GM15510 (cell line): ENCODE results near the gene KDM1B.

Experiments used
- POLR2A ChIP-seq: IDR thresholded peaks from 3 replicates; pipeline ENCODE4 v1.6.1; 2011; ENCODE audit warnings: borderline replicate concordance; ENCODE audit not compliant: insufficient read length; ENCODE audit errors: extremely low read depth

The KDM1B gene, protein sequence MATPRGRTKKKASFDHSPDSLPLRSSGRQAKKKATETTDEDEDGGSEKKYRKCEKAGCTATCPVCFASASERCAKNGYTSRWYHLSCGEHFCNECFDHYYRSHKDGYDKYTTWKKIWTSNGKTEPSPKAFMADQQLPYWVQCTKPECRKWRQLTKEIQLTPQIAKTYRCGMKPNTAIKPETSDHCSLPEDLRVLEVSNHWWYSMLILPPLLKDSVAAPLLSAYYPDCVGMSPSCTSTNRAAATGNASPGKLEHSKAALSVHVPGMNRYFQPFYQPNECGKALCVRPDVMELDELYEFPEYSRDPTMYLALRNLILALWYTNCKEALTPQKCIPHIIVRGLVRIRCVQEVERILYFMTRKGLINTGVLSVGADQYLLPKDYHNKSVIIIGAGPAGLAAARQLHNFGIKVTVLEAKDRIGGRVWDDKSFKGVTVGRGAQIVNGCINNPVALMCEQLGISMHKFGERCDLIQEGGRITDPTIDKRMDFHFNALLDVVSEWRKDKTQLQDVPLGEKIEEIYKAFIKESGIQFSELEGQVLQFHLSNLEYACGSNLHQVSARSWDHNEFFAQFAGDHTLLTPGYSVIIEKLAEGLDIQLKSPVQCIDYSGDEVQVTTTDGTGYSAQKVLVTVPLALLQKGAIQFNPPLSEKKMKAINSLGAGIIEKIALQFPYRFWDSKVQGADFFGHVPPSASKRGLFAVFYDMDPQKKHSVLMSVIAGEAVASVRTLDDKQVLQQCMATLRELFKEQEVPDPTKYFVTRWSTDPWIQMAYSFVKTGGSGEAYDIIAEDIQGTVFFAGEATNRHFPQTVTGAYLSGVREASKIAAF

DNA sequence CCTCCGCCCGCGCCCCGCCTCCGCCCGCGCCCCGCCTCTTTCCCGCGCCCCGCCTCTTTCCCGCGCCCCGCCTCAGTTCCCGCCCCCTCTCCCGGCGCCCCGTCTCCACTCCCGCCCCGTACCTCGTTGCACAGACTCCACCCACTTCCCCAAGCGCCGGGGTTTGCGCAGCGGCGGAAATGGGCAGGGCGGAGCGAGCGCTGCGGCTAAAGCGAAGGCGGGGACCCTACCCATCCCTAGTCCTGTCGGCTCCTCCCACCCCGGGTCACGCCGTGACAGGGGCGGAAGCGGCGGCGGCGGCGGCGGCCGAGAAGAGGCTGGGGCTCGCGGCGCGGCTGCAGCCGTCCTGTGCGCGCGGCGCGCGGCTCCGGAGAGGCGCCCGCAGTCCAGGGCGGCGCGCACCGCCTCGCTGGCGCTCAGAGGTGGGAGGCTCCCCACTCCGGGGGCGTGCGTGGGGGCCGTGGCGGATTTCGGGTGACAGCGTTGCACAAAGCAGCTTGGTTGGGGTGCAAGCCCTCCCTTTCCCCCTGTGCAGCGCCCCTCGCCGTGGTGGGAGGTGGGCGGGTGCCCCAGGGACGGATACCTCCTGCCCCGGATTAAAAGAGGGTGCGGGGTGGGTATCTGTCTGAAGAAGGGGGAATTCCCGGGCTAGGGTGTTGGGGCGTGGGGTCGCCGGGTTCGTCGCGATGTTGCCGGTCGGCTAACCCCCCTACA lies at the start of gene KDM1B:
KDM1B (plus strand) TSS at position 273 of the 714 bp plus-strand sequence. CDS start 4,474 bp downstream, outside the sequence.
- TF ChIP-seq POLR2A, result peak; percentile 70

DNA sequence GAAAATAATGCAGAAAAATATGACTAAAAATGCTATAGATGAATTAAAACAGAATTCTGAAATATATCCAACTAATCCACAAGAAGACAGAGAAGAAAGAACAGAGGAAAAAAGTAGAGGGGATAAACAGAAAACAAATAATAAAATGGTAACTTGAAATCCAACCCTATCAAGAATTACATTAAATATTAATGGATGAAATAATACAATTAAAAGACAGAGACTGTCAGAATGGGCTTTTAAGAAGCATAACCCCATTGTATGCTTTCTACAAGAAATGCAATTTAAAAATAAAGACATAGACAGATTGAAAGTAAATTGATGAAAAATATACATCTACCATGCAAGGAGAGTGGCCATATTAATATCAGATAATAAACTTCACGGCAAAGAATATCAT lies 48.2 kb upstream of the KDM1B start:
- no peak for TF ChIP-seq POLR2A

DNA sequence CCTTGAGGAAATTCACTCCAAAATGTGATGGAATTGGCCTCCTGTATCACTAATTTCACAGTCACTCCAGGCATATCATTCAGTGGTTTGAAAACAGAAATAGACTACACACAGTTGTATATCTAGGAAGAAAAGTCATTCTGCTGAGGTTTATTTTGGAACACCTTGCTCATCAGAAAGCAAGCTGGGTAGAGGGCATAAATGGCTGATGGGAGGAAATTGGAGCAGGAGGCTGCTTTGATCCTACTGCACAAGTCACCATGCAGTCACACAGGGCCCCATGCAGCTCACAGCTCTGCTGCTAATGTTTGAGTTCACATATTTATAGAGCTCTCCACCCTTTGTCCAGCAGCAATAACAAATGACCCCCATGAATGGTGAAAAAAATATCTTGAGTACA lies 45.1 kb upstream of the KDM1B start:
- TF ChIP-seq POLR2A, result no peak

DNA sequence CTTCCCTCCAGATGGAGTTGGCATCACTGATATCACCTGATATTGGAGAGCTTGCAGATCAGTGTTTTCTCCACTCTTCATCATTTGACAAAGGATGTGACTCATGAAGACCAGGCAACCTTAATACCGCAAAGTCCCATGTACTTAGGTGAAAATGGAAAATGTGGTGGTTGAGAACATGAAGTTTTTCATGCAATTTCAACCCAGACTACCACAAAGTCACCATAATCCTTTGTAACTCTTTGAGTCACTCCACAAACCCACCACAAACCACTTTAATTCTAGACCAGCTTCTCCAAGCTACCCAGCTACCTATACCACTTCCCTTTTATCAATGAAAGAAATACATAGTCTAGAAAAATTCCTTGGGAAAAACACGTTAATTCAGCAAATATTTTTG lies 39.9 kb upstream of the KDM1B start:
- no peak for TF ChIP-seq POLR2A

DNA sequence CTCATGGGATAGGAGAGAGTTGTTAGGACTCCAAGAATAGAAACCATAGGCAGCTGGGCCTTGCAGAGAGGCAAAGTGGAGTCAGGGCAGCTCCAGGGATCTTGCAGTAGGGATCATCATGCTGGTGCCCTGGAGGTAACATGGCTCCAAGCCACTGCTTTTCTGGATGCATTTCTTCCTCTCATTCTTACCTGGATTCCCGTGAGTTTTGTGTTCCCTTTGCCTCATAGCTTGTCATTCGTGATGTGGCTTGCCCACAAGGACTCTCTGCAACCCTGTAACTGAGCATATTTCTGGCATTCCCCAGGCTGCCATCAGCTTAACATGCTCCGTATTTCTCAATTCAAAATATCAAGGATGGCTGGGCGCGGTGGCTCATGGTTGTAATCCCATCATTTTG lies 38.1 kb upstream of the KDM1B start:
- no peak for TF ChIP-seq POLR2A

DNA sequence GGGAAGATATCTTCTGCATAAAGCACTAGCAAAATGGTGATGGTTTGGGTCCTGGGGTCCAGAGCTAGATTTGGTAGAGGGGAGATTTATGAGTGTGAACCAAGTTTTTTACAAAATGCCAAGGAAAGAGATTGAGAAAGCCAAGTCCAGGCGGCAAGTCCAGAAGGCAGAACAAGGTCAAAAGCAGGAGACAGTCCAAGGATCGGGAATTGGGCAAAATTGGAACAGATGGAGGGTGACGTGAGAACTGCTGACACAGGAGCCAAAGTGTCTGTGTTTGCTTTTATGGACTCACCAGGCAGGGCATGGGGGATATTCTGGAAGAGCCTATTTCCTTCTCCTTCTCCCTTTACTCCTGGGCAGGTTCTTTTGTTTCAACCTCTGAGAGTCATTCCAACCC lies 36.9 kb upstream of the KDM1B start:
- TF ChIP-seq POLR2A, result no peak

DNA sequence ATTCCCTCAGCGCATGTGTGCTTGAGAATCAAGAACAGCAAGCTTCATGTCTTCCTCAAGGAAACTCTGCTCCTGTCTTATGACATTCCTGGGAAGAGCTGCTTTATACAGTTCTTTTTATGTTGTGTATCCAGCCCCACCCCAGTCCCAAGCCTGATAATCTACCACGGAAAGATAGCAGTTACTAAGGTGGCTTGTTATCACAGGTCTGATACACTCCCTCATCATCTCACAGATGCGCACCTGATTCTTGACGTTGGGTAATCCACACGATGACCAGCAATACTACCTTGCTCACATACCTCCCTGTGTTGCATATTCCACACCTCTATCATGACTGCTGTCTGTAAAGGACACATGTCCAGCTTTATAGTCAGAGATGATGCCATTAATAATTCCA lies 36.0 kb upstream of the KDM1B start:
- no peak for TF ChIP-seq POLR2A

DNA sequence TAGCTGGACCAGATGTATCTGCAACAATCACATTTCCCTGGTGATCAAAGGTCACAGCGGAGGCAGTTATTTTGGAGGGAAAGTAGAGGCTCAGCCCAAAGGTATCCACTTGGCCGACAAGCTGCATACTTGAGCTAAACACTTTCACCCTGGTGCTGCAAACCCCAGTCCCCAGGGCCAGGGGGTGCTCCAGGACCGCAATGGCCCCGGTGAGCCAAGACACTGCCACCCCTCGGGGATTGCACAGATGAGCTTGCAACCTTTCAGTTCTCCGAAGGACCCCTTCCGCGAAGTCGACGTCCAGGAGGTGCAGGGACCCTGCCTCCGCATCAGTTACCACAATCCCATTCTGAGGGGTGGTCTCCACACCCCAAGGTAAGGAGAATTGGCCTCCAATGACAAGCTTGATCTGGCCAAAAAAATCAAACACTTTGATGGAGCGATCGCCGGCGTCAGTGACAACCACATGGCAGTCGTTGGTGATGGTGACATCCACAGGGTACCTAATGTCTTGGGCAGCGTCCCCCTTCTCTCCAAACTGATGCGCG lies 33.6 kb upstream of the KDM1B start:
- TF ChIP-seq POLR2A, result no peak

DNA sequence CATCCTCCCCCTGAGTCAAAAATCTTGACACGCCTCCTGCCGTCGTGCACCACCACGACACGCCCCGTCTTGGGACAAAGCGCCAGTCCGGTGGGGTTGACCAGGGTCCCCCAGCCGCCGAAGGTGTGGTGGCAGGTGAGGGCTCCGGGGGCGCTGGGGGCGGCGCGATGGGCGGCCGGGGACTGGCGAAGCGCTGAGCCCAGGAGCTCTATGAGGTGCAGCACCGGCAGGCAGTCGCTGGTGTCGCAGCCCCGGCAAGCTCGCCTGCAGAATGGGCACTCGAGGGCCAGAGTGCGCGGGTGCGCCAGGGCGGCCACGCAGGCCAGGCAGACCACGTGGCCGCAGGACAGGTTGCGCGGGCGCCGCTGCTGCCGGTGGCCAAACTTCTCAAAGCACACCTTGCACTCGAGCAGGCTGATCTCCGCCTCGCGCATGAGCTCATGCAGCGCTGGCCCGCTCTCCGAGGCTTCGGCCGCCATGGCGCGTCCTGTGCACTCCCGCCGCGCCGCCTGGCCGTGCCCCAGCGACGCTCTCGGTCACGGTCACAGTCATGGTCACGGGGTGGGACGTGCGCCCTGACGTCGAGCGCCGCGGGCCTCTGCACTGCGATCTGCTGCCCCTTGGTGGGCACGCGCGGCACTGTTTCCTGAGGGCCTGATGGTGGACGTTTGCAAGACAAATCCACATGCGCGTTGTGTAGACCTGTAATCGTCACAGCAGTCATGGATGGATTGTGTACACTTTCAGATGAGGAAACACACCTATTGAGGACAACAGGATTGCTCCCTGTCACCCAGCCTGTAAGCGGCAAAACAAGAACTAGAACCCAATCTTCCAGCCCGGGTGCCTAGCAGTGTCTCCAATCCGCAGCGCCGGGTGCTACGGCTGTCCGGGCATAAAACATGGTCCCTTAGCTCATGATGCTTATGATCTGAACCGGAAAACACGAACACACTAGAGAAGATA lies 32.8 kb upstream of the KDM1B start, which contains the start of gene NHLRC1:
NHLRC1 (minus strand) TSS at position 550 of the 966 bp plus-strand sequence; CDS start at position 479, 71 bp downstream.
- TF ChIP-seq POLR2A, result peak; percentile 23

DNA sequence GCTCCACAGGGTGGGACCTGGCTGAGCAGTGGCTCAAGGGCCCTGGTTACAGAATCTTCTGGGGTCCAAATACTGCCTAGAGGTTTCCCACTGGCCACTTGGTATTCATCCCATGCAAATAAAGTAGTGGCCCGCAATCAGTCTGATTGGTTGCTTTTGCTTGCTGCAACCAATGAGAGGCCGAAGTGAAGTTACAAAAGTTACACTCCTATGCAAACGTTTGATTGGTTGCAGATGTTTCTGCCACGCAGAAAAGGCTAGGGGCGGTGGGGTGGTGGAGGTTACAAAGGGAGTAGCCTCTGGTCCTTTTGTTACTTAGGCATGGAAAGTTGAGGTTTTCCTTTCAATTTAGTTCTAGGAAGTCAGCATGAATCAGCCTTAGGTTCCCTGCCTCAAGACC lies 29.1 kb upstream of the KDM1B start:
- no peak for TF ChIP-seq POLR2A

DNA sequence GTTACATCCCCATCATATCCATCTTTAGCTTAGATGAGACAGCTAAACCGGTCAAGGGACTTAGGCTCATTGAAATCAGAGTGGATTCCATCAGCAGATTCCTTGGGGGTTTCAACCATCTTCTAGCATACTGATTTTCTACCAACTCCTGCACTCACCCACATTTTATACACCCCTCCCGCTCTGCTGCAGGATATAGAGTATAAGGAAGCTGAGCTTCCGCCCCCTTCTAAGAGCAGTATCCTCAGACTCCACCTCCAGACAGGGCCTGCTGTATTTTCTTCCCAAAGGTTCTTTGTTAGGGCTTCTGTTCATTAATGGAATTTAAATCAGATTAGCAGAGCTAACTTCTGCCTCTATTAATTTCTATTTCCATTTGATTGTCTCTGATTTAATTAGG lies 22.9 kb upstream of the KDM1B start:
- TF ChIP-seq POLR2A, result no peak

DNA sequence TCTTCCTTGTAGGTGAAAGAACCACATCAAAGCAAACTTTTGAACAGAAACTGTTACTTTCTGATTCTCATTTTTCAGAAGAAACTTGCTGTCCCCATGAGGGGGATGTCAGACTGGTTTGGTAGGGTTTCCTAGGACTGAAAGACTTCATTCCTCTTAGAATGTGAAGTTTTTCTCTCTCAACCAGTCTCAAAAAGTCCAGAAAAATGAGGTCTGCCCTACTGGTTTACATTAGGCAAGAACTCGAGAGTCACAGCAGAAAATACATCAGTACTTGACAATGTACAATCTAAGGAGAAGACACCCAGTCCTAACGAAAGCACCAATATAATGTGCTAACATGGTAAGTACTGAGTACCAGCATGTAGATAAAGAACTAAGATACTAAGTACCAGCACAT lies 20.1 kb upstream of the KDM1B start:
- no peak for TF ChIP-seq POLR2A

DNA sequence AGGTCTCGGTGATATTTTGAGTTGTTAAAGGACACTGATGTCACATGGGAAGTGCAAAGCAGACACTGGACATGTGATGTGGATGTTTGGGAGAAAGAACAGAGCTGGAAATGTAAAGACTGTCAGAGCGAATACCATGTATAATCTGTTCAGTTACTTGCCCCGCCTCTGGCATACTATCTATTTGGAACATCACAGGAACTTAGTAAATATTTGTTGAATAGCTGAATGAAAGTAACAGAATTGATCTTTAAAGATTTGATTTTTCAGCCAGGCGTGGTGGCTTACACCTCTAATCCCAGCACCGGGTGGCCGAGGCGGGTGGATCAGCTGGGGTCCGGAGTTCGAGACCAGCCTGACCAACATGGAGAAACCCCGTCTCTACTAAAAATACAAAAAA lies 19.0 kb upstream of the KDM1B start:
- no peak for TF ChIP-seq POLR2A

DNA sequence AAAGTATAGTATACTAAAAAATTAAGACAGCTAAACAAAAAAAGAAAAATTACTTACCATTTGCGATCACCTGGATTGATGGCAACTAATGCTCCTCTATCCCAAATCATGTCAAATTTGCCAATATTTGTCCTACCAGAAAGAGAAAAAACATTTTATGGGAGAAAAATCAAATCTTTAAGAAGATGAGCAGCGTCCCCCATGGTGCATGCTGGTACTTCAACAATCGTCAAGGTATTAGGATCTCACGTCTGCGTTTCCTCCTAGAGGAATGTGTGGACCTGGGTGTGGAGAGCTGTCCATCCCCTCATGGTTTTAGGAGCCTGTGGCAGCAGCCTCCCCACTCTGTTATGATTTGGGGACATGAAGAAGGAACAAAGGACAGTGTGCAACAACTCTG lies 16.3 kb upstream of the KDM1B start:
- TF ChIP-seq POLR2A, result no peak

DNA sequence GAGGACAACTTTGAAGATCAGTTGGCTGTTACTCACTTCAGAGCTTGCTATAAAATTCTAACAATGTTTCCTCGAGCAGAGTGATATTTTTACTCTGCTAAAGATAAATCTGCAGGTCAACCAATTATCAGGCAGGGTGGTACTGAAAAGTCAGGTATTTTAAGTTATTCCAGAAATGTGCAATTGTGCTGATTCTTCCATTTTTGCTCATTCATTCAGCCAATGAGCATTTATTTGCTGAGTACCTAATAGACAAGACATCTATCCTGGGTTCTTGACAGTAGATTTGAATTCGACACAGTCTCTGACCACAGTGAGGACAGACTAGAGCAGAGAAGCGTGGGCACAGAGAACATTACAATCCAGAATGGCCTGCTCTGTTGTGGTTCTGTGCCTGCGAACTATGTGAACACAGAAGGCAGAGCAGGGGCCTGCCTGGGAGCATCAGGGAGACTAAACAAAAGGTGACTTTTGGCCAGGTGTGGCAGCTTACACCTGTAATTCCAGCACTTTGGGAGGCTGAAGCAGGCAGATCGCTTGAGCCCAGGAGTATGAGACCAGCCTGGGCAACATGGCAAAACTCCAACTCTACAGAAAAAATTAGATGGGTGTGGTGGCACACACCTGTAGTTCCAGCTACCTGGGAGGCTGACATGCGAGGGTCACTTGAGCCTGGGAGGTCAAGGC lies 15.1 kb upstream of the KDM1B start:
- TF ChIP-seq POLR2A, result no peak
